ENCODE data around the gene ZC3HAV1L.
"Not testable (repeated sequence)": the region's sequence is repeated elsewhere in the genome, so short reads cannot be mapped to it uniquely, and the experiment has no call there.

ZC3HAV1L gene

GRCh38 chr7:139035586-139036353, at the start of gene ZC3HAV1L:
TSS of gene ZC3HAV1L (minus strand) at chr7:139036042. CDS start at chr7:139036017, 25 bp downstream.
- DNase-seq (ENCODE audit: low spot score), result no peak

- no peak for DNase-seq (ENCODE audit: low spot score)
Observed at GRCh38 chr7:139084709-139085108, 48.9 kb upstream of the ZC3HAV1L start.

GRCh38 chr7:139081584-139081983, 45.7 kb upstream of the ZC3HAV1L start:
- DNase-seq (ENCODE audit: low spot score), result no peak

GRCh38 chr7:139080905-139081304, 45.1 kb upstream of the ZC3HAV1L start:
- no peak for DNase-seq (ENCODE audit: low spot score)

- no peak for DNase-seq (ENCODE audit: low spot score)
Observed at GRCh38 chr7:139079861-139080260, 44.0 kb upstream of the ZC3HAV1L start.

- no peak for DNase-seq (ENCODE audit: low spot score)
Observed at GRCh38 chr7:139078911-139079310, 43.1 kb upstream of the ZC3HAV1L start.

- no peak for DNase-seq (ENCODE audit: low spot score)
Observed at GRCh38 chr7:139078399-139078798, 42.6 kb upstream of the ZC3HAV1L start.

- not testable (repeated sequence) for DNase-seq (ENCODE audit: low spot score)
Observed at GRCh38 chr7:139077706-139078105, 41.9 kb upstream of the ZC3HAV1L start.

- DNase-seq (ENCODE audit: low spot score), result no peak
Observed at GRCh38 chr7:139075871-139076686, 40.2 kb upstream of the ZC3HAV1L start.

GRCh38 chr7:139075031-139075652, 39.3 kb upstream of the ZC3HAV1L start:
- peak; percentile 89 for DNase-seq (ENCODE audit: low spot score)

GRCh38 chr7:139072796-139073195, 37.0 kb upstream of the ZC3HAV1L start:
- DNase-seq (ENCODE audit: low spot score), result no peak

GRCh38 chr7:139071680-139072079, 35.8 kb upstream of the ZC3HAV1L start:
- DNase-seq (ENCODE audit: low spot score), result no peak

GRCh38 chr7:139068544-139069399, 32.9 kb upstream of the ZC3HAV1L start:
- DNase-seq (ENCODE audit: low spot score), result no peak

- no peak for DNase-seq (ENCODE audit: low spot score)
Observed at GRCh38 chr7:139066315-139066714, 30.5 kb upstream of the ZC3HAV1L start.

- DNase-seq (ENCODE audit: low spot score), result no peak
Observed at GRCh38 chr7:139065323-139065722, 29.5 kb upstream of the ZC3HAV1L start.

- no peak for DNase-seq (ENCODE audit: low spot score)
Observed at GRCh38 chr7:139061416-139061815, 25.6 kb upstream of the ZC3HAV1L start.

GRCh38 chr7:139060695-139061237, 24.9 kb upstream of the ZC3HAV1L start:
- DNase-seq (ENCODE audit: low spot score), result no peak

GRCh38 chr7:139059905-139060304, 24.1 kb upstream of the ZC3HAV1L start:
- no peak for DNase-seq (ENCODE audit: low spot score)

- DNase-seq (ENCODE audit: low spot score), result no peak
Observed at GRCh38 chr7:139058943-139059342, 23.1 kb upstream of the ZC3HAV1L start.

GRCh38 chr7:139055674-139056073, 19.8 kb upstream of the ZC3HAV1L start:
- DNase-seq (ENCODE audit: low spot score), result no peak

- not testable (repeated sequence) for DNase-seq (ENCODE audit: low spot score)
Observed at GRCh38 chr7:139054656-139055055, 18.8 kb upstream of the ZC3HAV1L start.
